NCI-H2081 treated with DMSO at 0.1 percent for 48 hours (cell line): ENCODE data around the gene FAM20A.

Experiments used
- DNase-seq: peaks from one replicate; lab custom pipeline; 2025; lab: John Stamatoyannopoulos, UW

FAM20A gene

GRCh38 chr17:68565661-68566441 is 35.3 kb downstream of the FAM20A start:
- no peak for DNase-seq

GRCh38 chr17:68564415-68565111 is 36.6 kb downstream of the FAM20A start:
- no peak for DNase-seq

GRCh38 chr17:68562736-68563135 is 38.4 kb downstream of the FAM20A start:
- no peak for DNase-seq

GRCh38 chr17:68560966-68561720 is 40.0 kb downstream of the FAM20A start:
- DNase-seq, result no peak

GRCh38 chr17:68559316-68559715 is 41.9 kb downstream of the FAM20A start:
- DNase-seq, result no peak

- DNase-seq, result no peak
Observed at GRCh38 chr17:68556551-68556950, 44.6 kb downstream of the FAM20A start.

GRCh38 chr17:68544111-68544915 is 56.9 kb downstream of the FAM20A start:
- no peak for DNase-seq

GRCh38 chr17:68542698-68543463 is 58.3 kb downstream of the FAM20A start:
- no peak for DNase-seq

GRCh38 chr17:68541816-68542215 is 59.4 kb downstream of the FAM20A start:
- no peak for DNase-seq

GRCh38 chr17:68540981-68541380 is 60.2 kb downstream of the FAM20A start:
- DNase-seq, result no peak

- DNase-seq, result no peak
Observed at GRCh38 chr17:68539548-68540467, 61.4 kb downstream of the FAM20A start.

GRCh38 chr17:68535922-68536321 is 65.2 kb downstream of the FAM20A start:
- no peak for DNase-seq

GRCh38 chr17:68534695-68535088 is 66.5 kb downstream of the FAM20A start:
- DNase-seq, result no peak

- DNase-seq, result no peak
Observed at GRCh38 chr17:68533887-68534694, 67.1 kb downstream of the FAM20A start.

- no peak for DNase-seq
Observed at GRCh38 chr17:68532826-68533225, 68.3 kb downstream of the FAM20A start.

GRCh38 chr17:68531252-68531651 is 69.9 kb downstream of the FAM20A start:
- no peak for DNase-seq

GRCh38 chr17:68527314-68527713 is 73.9 kb downstream of the FAM20A start:
- no peak for DNase-seq

GRCh38 chr17:68526548-68526947 is 74.6 kb downstream of the FAM20A start:
- DNase-seq, result no peak

- no peak for DNase-seq
Observed at GRCh38 chr17:68522266-68522665, 78.9 kb downstream of the FAM20A start.
